ENCODE data around the gene OR56A1. TPM values are rescaled to one million over a fixed set of nuclear protein-coding genes. Genes with fewer than 3 reads are reported as not detected.
A peak's percentile ranks its signal among the peaks of the same experiment; 100 is the strongest.

OR56A1 gene
- total RNA-seq, 1 experiment from 2014 or later, result not detected

DNA sequence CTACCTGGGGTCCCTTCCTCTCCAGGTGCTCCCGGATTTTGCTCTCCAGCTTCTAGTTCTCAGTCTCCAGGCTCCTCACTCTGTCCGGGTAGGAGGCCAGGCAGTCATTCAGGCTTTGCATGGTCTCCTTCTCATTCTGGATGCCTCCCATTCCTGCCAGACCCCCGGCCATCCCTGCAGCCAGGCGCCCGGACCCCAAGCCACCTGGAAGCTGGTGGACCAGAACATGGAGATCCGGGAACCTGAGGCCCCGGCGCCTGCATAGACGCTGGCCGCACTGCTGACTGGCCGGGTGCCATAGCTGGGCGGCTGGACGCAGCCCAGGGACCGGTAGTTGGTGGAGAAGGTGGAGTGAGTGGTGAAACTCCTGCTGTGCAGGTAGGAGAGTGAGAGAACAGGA, 35.8 kb downstream of the OR56A1 start:
- no peak for DNase-seq
- Histone ChIP-seq H4K20me1 (ENCODE audit: insufficient read depth) (no peaks in the 10 kb centered on the region), H2AFZ (no peak overlapping the region), H3F3A (ENCODE audit: insufficient read depth, low read depth) (no peaks in the 10 kb centered on the region), H3K27me3 (ENCODE audit: insufficient read depth, low read depth) (no peaks in the 10 kb centered on the region), H3K4me2 (no peak overlapping the region), H3K4me1 (replicated peaks; ENCODE audit: insufficient read depth) (no peaks in the 10 kb centered on the region), H3K4me3 (no peak overlapping the region), H3K9me2 (ENCODE audit: insufficient read depth) (no peaks in the 10 kb centered on the region), H3K27ac (no peak overlapping the region), H3K79me2 (ENCODE audit: low read depth) (no peaks in the 10 kb centered on the region), H3K36me3 (ENCODE audit: low read depth) (no peaks in the 10 kb centered on the region), H3K9me3 (ENCODE audit: insufficient read depth, low read depth) (no peaks in the 10 kb centered on the region)
- BruUV-seq (replicated peaks), result no TSS peak
- intact Hi-C loops (cut with micrococcal nuclease; ENCODE audit: unreplicated experiment), result no loop called here
- TF ChIP-seq, protein P1, sequence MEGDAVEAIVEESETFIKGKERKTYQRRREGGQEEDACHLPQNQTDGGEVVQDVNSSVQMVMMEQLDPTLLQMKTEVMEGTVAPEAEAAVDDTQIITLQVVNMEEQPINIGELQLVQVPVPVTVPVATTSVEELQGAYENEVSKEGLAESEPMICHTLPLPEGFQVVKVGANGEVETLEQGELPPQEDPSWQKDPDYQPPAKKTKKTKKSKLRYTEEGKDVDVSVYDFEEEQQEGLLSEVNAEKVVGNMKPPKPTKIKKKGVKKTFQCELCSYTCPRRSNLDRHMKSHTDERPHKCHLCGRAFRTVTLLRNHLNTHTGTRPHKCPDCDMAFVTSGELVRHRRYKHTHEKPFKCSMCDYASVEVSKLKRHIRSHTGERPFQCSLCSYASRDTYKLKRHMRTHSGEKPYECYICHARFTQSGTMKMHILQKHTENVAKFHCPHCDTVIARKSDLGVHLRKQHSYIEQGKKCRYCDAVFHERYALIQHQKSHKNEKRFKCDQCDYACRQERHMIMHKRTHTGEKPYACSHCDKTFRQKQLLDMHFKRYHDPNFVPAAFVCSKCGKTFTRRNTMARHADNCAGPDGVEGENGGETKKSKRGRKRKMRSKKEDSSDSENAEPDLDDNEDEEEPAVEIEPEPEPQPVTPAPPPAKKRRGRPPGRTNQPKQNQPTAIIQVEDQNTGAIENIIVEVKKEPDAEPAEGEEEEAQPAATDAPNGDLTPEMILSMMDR (conservative IDR thresholded peaks at IDR 0.05), result no peak
- no peak for TF ChIP-seq EZH2 (IDR thresholded peaks at IDR 0.05; ENCODE audit: low read depth)
- CTCF ChIA-PET, result no interaction called here
- POLR2A ChIA-PET (ENCODE audit: unreplicated experiment), result no interaction called here

- DNase-seq, result no peak
These were observed 37.8 kb downstream of the OR56A1 start for GRCh38 chr11:5992604-5993251.

GRCh38 chr11:5992150-5992549, 38.4 kb downstream of the OR56A1 start:
- Histone ChIP-seq H3K4me2 (no peak overlapping the region), H3K4me1 (replicated peaks; ENCODE audit: insufficient read depth) (no peaks in the 10 kb centered on the region), H3K36me3 (ENCODE audit: low read depth) (no peaks in the 10 kb centered on the region), H3K9me3 (ENCODE audit: insufficient read depth, low read depth) (no peaks in the 10 kb centered on the region), H2AFZ (no peak overlapping the region), H4K20me1 (ENCODE audit: insufficient read depth) (no peaks in the 10 kb centered on the region), H3K27ac (no peak overlapping the region), H3K4me3 (no peak overlapping the region), H3K27me3 (ENCODE audit: insufficient read depth, low read depth) (no peaks in the 10 kb centered on the region), H3K9me2 (ENCODE audit: insufficient read depth) (no peaks in the 10 kb centered on the region), H3K79me2 (ENCODE audit: low read depth) (no peaks in the 10 kb centered on the region), H3F3A (ENCODE audit: insufficient read depth, low read depth) (no peaks in the 10 kb centered on the region)
- intact Hi-C loops (cut with micrococcal nuclease; ENCODE audit: unreplicated experiment), result no loop called here
- POLR2A ChIA-PET (ENCODE audit: unreplicated experiment), result no interaction called here
- CTCF ChIA-PET, result no interaction called here
- DNase-seq, result no peak
- no TSS peak for BruUV-seq (replicated peaks)
- TF ChIP-seq, protein P1 (conservative IDR thresholded peaks at IDR 0.05), result no peak
- no peak for TF ChIP-seq EZH2 (IDR thresholded peaks at IDR 0.05; ENCODE audit: low read depth)

More at GRCh38 chr11:5992604-5993251, 37.8 kb downstream of the OR56A1 start:
- Histone ChIP-seq H3K36me3 (ENCODE audit: low read depth) (no peaks in the 10 kb centered on the region), H3F3A (ENCODE audit: insufficient read depth, low read depth) (no peaks in the 10 kb centered on the region), H3K4me2 (no peak overlapping the region), H3K79me2 (ENCODE audit: low read depth) (no peaks in the 10 kb centered on the region), H3K27me3 (ENCODE audit: insufficient read depth, low read depth) (no peaks in the 10 kb centered on the region), H4K20me1 (ENCODE audit: insufficient read depth) (no peaks in the 10 kb centered on the region), H3K27ac (no peak overlapping the region), H2AFZ (no peak overlapping the region), H3K4me3 (no peak overlapping the region), H3K9me2 (ENCODE audit: insufficient read depth) (no peaks in the 10 kb centered on the region), H3K4me1 (replicated peaks; ENCODE audit: insufficient read depth) (no peaks in the 10 kb centered on the region), H3K9me3 (ENCODE audit: insufficient read depth, low read depth) (no peaks in the 10 kb centered on the region)
- no peak for TF ChIP-seq EZH2 (IDR thresholded peaks at IDR 0.05; ENCODE audit: low read depth)
- TF ChIP-seq, protein P1 (conservative IDR thresholded peaks at IDR 0.05), result peak; percentile 60
- intact Hi-C loops (cut with micrococcal nuclease; ENCODE audit: unreplicated experiment), result no loop called here
- ChIA-PET CTCF (no interaction called here), POLR2A (ENCODE audit: unreplicated experiment) (no interaction called here)
- BruUV-seq (replicated peaks), result no TSS peak
